NT2/D1 (cell line): ENCODE results near the gene KSR1.

Experiments used
- YY1 ChIP-seq: IDR thresholded peaks from 2 replicates; pipeline ENCODE4 v1.6.1; 2011; ENCODE audit not compliant: insufficient read length, insufficient read depth
- ZNF274 ChIP-seq: IDR thresholded peaks from 2 replicates; pipeline ENCODE4 v1.6.1; 2011; ENCODE audit warnings: mild to moderate bottlenecking, low read depth, low read length

DNA sequence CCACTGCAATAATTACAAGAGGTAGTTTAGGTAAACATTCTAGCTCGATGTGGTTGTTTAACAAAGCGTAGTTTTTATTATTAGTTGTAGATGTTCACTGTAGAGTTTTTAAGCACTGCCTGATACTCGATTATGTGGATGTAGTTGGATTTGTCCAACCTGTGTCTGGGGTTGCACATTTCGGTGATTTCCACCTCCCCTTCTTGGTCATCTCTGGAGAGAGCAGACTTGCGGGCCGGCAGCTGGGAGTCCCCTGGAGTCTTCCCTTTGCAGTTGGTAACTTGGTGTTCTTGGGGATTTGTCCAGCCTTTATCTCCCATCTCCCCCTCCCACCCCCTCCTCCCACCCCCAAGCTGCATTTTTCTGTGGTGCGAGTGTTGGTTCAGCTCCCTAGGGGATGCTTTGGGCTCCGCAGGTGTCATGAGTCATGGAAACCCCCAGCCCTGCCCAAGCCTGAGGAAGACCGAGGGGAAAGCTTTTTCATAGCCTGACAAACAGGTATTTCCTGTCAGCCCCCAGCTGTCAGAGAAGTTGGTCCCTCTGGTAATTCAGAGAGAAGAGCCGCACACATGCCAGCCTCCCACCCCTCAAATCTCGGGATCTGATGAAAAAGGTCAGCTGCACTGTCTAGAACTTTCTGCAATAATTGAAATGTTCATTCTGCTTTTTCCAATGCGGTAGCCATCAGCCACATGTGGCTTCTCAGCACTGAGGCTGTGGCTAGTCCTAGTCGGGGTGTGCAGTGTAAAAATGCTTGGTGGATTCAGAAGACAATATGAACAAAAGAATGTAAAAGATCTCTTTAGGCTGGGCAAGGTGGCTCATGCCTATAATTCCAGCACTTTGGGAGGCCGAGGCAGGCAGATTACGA, 50.3 kb downstream of the KSR1 start:
- TF ChIP-seq YY1 (no peak), ZNF274 (no peak)
